ENCODE data around the gene IL3RA.

- TF ChIP-seq HNF4A (conservative IDR thresholded peaks at IDR 0.05) (no peak), RXRA (IDR thresholded peaks at IDR 0.05) (no peak), CTCF (IDR thresholded peaks at IDR 0.05; ENCODE audit: low read depth, low read length, missing input control) (no peak), TAF1 (conservative IDR thresholded peaks at IDR 0.05) (no peak), REST (IDR thresholded peaks at IDR 0.05) (no peak), EGR1 (IDR thresholded peaks at IDR 0.05; ENCODE audit: low read depth in 2 of 2) (no peak), SP1 (IDR thresholded peaks at IDR 0.05) (no peak), RAD21 (IDR thresholded peaks at IDR 0.05) (no peak), MAX (IDR thresholded peaks at IDR 0.05) (no peak), HNF4G (IDR thresholded peaks at IDR 0.05) (no peak), ZBTB33 (IDR thresholded peaks at IDR 0.05) (no peak), YY1 (IDR thresholded peaks at IDR 0.05) (no peak), GABPA (IDR thresholded peaks at IDR 0.05 in 1 of 2, conservative IDR thresholded peaks at IDR 0.05 in 1 of 2) (no peak), NR2F2 (IDR thresholded peaks at IDR 0.05) (no peak)
Measured at GRCh38 chrX:1361275-1361674, 24.7 kb downstream of the IL3RA start.
